ENCODE results near the gene PEAK3.
A peak's percentile ranks its signal among the peaks of the same experiment; 100 is the strongest.

Gene PEAK3

DNA sequence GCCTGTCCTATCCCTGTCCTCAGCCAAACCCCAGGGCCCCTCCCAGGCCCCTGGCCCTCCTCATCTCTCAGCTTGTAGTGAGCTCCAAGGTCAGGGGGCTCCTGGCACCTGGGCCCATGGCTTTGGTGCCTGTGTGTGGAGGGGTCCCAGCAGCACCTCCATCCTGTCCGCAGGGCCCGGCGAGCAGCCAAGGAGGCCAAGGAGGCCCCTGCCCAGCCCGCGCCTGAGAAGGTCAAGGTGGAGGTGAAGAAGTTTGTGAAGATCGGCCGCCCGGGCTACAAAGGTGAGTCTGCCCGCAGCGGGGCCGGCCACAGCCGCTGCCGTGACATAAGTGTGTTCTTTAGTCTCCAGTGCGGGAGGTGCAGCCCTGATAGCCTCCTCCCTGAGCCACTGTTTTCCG lies 36.7 kb downstream of the PEAK3 start:
- TF ChIP-seq CTCF (conservative IDR thresholded peaks at IDR 0.05) = no peak

DNA sequence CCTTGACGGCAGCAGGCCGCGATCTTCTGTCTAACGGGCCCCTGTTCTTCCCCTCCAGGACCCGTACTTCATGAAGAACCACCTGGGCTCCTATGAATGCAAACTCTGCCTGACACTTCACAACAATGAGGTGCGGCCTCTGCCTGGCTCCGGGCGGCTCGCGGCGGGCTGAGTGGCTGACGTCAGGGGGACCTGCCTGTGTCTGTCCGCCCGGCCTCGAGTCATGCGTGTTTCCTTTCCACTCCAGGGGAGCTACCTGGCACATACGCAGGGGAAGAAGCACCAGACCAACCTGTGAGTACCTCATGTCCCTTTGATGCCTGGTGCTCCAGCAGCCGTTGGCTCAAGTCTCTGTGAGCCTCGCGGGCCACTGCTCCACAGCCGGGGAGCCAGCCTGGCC lies 37.5 kb downstream of the PEAK3 start:
- no peak for TF ChIP-seq CTCF (conservative IDR thresholded peaks at IDR 0.05)
- peak overlapping the region; percentile 67; the same call in 1 of the 2 replicates for H3K27ac ChIP-seq

More for the DNA sequence above, 36.7 kb downstream of the PEAK3 start:
- peak overlapping the region; percentile 67 for H3K27ac ChIP-seq

GRCh38 chr19:2244125-2244411 lies 37.9 kb downstream of the PEAK3 start:
- TF ChIP-seq CTCF (conservative IDR thresholded peaks at IDR 0.05) = no peak
- H3K27ac ChIP-seq = no peak overlapping the region

GRCh38 chr19:2243274-2244124 lies 38.5 kb downstream of the PEAK3 start:
- no peak for TF ChIP-seq CTCF (conservative IDR thresholded peaks at IDR 0.05)

DNA sequence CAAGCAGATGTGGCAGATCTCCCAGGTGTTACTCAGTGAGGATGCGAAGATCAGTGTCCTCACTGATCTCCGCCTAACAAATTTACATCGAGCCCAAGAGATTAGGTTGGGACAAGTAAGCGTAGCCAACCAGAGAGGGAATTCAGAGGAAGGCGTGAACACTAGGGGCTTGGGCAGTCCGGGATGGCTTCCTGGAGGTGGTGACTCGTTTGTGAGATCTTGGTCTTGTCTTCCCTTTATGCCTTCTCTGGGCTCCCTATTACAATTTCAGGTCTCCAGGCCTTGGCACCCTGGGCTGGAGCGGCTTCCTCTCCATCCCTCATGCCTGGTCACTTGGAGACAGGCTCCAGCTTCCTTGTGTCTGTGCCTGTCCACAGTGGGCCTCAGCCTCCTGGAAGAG lies 39.2 kb downstream of the PEAK3 start:
- TF ChIP-seq CTCF (conservative IDR thresholded peaks at IDR 0.05) = no peak
- no peak overlapping the region for H3K27ac ChIP-seq

More at GRCh38 chr19:2243274-2244124, 38.5 kb downstream of the PEAK3 start:
- H3K27ac ChIP-seq = no peak overlapping the region

DNA sequence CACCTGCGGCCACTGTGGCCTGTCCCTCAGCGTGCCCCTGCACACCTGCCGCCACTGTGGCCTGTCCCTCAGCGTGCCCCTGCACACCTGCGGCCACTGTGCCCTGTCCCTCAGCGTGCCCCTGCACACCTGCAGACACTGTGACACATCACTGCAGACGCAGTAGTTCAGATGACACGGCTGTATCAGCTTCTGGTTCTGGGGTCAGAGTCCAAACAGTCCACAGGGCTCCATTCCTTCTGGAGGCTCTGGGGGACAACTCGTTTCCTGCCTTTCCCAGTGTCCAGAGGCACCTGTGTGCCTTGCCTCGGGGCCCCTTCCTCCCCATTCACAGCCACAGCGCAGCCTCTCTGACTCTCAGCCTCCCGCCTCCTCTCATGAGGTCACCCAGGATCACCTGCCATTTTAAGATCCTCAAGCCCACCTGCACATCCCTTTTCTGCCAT lies 39.9 kb downstream of the PEAK3 start:
- no peak for TF ChIP-seq CTCF (conservative IDR thresholded peaks at IDR 0.05)
- no peak overlapping the region; the same call in 1 of the 2 replicates for H3K27ac ChIP-seq

GRCh38 chr19:2240881-2241760 lies 40.9 kb downstream of the PEAK3 start:
- TF ChIP-seq CTCF (conservative IDR thresholded peaks at IDR 0.05) = no peak
- H3K27ac ChIP-seq = peak overlapping the region; percentile 99; the same call in 1 of the 2 replicates

All from VCaP (cell line).